Nephron (organoid): Measurements from ENCODE around the gene SLC12A7.

ENCODE experiments used
- H3K27ac Mint-ChIP-seq, 3 experiments: 2 replicates each; pipeline ENCODE4 v1.8.0; 2020; ENCODE audit warnings: mixed read lengths in 3 of 3, mild to moderate bottlenecking in 2 of 3, moderate library complexity in 1 of 3
- H3K27me3 Mint-ChIP-seq: 2 replicates; pipeline ENCODE4 v1.8.0; 2021; ENCODE audit warnings: low read depth, mild to moderate bottlenecking, moderate library complexity, mixed read lengths
- H3K36me3 Mint-ChIP-seq: 2 replicates; pipeline ENCODE4 v1.8.0; 2020; ENCODE audit warnings: low read depth, mixed read lengths
- H3K4me1 Mint-ChIP-seq: 2 replicates; pipeline ENCODE4 v1.8.0; 2020; ENCODE audit warnings: mixed read lengths
- H3K4me3 Mint-ChIP-seq, 3 experiments: 2 replicates each; pipeline ENCODE4 v1.8.0; 2020; ENCODE audit warnings: mild to moderate bottlenecking in 3 of 3, mixed read lengths in 3 of 3, moderate library complexity in 2 of 3
- H3K9me3 Mint-ChIP-seq: 2 replicates; pipeline ENCODE4 v1.8.0; 2020; ENCODE audit warnings: mixed read lengths
- TF ChIP-seq, protein P1 (sequence below), 3 experiments: fragments of 200-600 bp; sonication (generic); IDR thresholded peaks; one replicate each; pipeline ENCODE4 v1.5.0; 2021; ENCODE audit warnings: antibody characterized with exemption in 3 of 3; ENCODE audit not compliant: unreplicated experiment in 3 of 3

The SLC12A7 gene

DNA sequence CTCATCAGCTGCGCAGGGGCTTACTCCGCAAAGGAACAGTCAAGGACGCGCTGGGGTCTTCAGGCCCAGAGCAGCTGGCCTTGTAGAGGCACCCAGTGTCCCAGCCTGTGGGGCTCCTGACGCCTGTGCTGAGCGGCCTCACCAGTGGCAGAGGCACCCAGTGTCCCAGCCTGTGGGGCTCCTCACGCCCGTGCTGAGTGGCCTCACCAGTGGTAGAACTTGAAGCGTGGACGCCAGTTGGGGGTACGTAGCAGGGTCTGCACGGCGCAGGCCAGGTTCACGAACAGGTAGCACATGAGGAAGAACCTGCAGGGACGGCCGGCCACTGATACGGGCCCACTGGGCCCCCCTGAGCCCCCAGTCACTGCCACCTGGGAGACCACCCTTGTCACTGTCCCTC is 35.9 kb downstream of the SLC12A7 start:
- no peak overlapping the region for H3K4me3 Mint-ChIP-seq
- TF ChIP-seq, protein P1, sequence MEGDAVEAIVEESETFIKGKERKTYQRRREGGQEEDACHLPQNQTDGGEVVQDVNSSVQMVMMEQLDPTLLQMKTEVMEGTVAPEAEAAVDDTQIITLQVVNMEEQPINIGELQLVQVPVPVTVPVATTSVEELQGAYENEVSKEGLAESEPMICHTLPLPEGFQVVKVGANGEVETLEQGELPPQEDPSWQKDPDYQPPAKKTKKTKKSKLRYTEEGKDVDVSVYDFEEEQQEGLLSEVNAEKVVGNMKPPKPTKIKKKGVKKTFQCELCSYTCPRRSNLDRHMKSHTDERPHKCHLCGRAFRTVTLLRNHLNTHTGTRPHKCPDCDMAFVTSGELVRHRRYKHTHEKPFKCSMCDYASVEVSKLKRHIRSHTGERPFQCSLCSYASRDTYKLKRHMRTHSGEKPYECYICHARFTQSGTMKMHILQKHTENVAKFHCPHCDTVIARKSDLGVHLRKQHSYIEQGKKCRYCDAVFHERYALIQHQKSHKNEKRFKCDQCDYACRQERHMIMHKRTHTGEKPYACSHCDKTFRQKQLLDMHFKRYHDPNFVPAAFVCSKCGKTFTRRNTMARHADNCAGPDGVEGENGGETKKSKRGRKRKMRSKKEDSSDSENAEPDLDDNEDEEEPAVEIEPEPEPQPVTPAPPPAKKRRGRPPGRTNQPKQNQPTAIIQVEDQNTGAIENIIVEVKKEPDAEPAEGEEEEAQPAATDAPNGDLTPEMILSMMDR (IDR thresholded peaks at IDR 0.05; ENCODE audit: unreplicated experiment in 3 of 3), result no peak
- peaks cover 8% of the 10 kb centered on the region for H3K4me1 Mint-ChIP-seq
- peaks cover 3% of the 10 kb centered on the region for H3K27me3 Mint-ChIP-seq
- H3K27ac Mint-ChIP-seq, result no peak overlapping the region
- peaks cover 11% of the 10 kb centered on the region for H3K36me3 Mint-ChIP-seq
- H3K9me3 Mint-ChIP-seq, result no peaks in the 10 kb centered on the region

DNA sequence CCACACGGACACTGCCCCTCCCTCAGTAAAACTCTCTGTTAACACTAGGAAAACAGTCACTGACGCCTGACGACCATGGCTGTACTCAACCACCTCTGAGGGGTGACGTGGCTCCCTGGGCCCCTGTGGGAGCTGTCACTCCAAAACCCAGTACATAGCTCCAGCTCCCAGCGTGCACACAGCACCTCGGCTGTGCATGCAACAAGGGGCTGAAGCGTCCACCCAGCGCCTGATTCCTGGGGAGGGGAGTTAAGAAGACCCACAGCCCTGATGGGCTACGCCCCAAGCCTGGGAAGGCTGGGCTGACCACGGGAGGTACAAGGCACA is 36.3 kb downstream of the SLC12A7 start:
- H3K4me3 Mint-ChIP-seq, result no peak overlapping the region
- TF ChIP-seq, protein P1 (IDR thresholded peaks at IDR 0.05; ENCODE audit: unreplicated experiment in 3 of 3), result no peak
- no peaks in the 10 kb centered on the region for H3K9me3 Mint-ChIP-seq
- peaks cover 7% of the 10 kb centered on the region for H3K36me3 Mint-ChIP-seq
- H3K27me3 Mint-ChIP-seq, result peaks cover 3% of the 10 kb centered on the region
- H3K4me1 Mint-ChIP-seq, result peaks cover 4% of the 10 kb centered on the region
- H3K27ac Mint-ChIP-seq, result no peak overlapping the region

DNA sequence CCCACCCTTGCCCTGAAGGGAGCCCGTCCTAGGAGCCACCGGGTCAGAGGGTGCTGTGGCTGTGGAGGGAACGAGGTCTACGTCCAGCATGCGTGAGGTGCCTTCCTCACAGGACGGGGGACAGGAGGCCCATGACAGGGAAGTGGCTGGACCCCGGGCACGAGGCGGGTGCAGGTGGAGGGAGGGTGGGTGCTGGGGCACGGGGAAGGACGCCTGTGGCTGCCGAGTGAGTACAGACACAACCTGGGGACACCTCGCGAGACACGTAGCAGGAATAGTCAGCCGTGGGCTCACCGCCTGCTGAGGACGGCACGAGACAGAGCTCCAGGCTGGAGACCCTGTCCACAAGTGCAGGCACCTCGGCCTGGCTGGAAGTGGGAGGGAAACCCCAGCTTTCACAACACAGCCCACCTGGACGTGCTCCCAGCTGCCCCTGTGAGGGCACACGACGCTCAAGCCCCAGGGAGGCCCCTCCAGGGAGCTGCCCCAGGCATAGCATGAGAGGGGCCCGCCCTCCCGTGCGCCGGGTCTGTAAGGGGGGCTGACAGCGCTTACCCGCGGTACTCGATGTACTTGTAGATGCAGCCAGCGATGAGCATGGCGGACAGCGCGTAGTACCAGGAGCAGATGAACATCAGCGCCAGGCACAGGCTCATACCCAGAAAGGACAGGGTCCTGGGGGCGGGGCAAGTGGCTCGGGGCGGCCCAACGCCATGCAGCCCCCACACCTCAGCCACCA is 36.9 kb downstream of the SLC12A7 start:
- no peak overlapping the region for H3K27ac Mint-ChIP-seq
- H3K4me3 Mint-ChIP-seq, result no peak overlapping the region
- peaks cover 3% of the 10 kb centered on the region for H3K27me3 Mint-ChIP-seq
- peaks cover 7% of the 10 kb centered on the region for H3K36me3 Mint-ChIP-seq
- H3K9me3 Mint-ChIP-seq, result no peaks in the 10 kb centered on the region
- H3K4me1 Mint-ChIP-seq, result no peaks in the 10 kb centered on the region
- TF ChIP-seq, protein P1 (IDR thresholded peaks at IDR 0.05; ENCODE audit: unreplicated experiment in 3 of 3), result no peak

DNA sequence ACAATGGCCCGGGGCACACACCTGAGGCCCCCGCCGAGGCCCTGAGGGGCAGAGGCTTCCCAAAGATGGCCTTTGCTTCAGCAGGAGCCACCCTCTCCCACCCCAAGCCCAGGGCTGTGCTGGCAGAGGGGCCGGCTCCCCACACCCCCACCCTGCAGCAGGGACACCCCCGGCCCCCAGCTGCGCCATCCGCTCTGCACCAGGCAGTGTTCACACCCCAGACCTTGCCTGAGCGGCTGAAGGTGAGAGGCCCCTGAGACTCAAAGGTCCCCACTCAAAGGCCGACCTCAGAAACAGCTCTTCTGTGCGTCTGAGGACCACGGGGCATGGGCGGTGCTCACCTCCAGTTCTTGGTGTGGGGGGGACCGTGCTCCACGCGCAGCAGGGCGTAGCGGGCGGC is 37.6 kb downstream of the SLC12A7 start:
- no peaks in the 10 kb centered on the region for H3K9me3 Mint-ChIP-seq
- no peak overlapping the region for H3K4me3 Mint-ChIP-seq
- peaks cover 3% of the 10 kb centered on the region for H3K27me3 Mint-ChIP-seq
- peaks cover 7% of the 10 kb centered on the region for H3K36me3 Mint-ChIP-seq
- no peaks in the 10 kb centered on the region for H3K4me1 Mint-ChIP-seq
- TF ChIP-seq, protein P1 (IDR thresholded peaks at IDR 0.05; ENCODE audit: unreplicated experiment in 3 of 3), result no peak
- no peak overlapping the region for H3K27ac Mint-ChIP-seq

DNA sequence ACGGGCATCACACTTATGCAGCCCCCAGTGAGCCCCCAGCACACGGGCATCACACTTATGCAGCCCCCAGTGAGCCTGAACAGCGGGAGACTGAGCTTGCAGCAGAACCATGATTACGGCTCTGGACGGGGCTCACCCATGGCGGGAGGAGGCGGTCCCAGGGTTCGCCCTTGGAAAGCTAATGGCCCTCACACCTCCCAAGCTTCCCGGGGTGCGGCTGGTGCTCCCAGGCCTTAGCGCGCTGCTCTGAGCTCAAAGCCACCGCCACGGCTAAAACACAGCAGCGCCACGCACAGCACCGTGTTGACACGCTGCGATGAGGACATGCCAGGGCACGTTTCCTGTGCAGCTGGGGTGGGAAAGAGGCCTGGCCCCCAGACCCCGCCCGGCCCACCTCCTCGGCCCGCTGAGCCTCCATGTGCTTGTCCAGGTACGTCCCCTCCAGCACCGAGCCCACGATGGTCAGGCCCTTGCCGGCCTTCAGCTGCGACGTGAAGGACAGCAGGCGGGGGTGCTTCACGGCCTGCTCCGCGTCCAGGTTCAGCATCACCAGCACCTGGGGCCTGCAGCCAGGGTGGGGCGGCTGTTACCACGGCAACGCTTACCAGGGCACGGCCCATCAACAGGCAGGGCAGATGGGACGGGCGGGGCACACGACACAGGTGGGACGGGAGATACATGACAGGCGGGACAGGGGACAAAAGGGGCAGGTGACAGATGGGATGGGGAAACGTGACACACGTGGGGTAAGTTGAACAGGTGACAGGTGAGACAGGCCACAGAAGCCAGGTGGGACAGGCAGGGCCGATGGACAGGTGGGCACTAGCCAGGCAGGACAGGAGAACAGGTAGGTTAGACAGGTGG is 38.4 kb downstream of the SLC12A7 start:
- peaks cover 3% of the 10 kb centered on the region for H3K27me3 Mint-ChIP-seq
- no peak overlapping the region for H3K27ac Mint-ChIP-seq
- H3K9me3 Mint-ChIP-seq, result no peaks in the 10 kb centered on the region
- peaks cover 5% of the 10 kb centered on the region for H3K36me3 Mint-ChIP-seq
- H3K4me3 Mint-ChIP-seq, result no peak overlapping the region
- TF ChIP-seq, protein P1 (IDR thresholded peaks at IDR 0.05; ENCODE audit: unreplicated experiment in 3 of 3), result no peak
- H3K4me1 Mint-ChIP-seq, result no peaks in the 10 kb centered on the region
